ENCODE measurements around the gene EIF2S1.

DNA sequence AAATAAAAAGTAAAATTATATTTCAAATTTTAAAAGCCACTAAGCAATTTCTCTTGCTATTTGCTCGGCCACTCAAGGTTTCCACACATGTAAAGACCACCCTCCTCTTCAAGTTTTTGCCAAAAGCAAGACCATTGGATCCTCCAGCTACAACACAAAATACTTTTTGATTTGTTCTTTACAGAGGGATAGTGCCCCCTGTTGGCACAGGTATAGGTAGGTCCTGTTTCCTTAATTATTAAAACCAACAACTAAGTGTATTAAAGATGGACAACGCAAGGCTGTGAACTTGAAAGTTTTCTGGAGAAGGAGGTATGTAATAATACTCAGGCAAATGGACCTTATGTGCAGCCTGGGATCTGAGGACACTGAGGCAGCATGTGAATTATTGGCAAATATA is 24.3 kb upstream of the EIF2S1 start:
- TF ChIP-seq POLR2A (IDR thresholded peaks at IDR 0.05; ENCODE audit: extremely low read depth, insufficient read length) (no peak), MYC (IDR thresholded peaks at IDR 0.05; ENCODE audit: low read depth, low read length) (no peak)
- TF ChIP-seq, protein P1, sequence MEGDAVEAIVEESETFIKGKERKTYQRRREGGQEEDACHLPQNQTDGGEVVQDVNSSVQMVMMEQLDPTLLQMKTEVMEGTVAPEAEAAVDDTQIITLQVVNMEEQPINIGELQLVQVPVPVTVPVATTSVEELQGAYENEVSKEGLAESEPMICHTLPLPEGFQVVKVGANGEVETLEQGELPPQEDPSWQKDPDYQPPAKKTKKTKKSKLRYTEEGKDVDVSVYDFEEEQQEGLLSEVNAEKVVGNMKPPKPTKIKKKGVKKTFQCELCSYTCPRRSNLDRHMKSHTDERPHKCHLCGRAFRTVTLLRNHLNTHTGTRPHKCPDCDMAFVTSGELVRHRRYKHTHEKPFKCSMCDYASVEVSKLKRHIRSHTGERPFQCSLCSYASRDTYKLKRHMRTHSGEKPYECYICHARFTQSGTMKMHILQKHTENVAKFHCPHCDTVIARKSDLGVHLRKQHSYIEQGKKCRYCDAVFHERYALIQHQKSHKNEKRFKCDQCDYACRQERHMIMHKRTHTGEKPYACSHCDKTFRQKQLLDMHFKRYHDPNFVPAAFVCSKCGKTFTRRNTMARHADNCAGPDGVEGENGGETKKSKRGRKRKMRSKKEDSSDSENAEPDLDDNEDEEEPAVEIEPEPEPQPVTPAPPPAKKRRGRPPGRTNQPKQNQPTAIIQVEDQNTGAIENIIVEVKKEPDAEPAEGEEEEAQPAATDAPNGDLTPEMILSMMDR (IDR thresholded peaks at IDR 0.05; ENCODE audit: low read depth, low read length): peak; percentile 27
- TF ChIP-seq, protein P2, sequence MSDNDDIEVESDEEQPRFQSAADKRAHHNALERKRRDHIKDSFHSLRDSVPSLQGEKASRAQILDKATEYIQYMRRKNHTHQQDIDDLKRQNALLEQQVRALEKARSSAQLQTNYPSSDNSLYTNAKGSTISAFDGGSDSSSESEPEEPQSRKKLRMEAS (IDR thresholded peaks at IDR 0.05; ENCODE audit: low read depth, low read length): no peak

Measured in NB4 (cell line).